Testis (tissue), 3 donors: ENCODE results near the gene PTCH2. TPM values are rescaled to one million over a fixed set of nuclear protein-coding genes. Genes with fewer than 3 reads are reported as not detected.

Experiments
- DNase-seq: peaks from one replicate; pipeline ENCODE4 v3.0.0-alpha.2; 2019
- H3K27ac ChIP-seq, 2 donors: fragments of 200-600 bp; sonication (generic); one replicate each; pipeline ENCODE4 v1.5.1; 2019
- H3K27me3 ChIP-seq: fragments of 200-600 bp; sonication (generic); one replicate; pipeline ENCODE4 v1.5.1; 2019
- H3K36me3 ChIP-seq: fragments of 200-600 bp; sonication (generic); one replicate; pipeline ENCODE4 v1.5.1; 2017; ENCODE audit warnings: low read depth; ENCODE audit errors: missing control alignments
- H3K4me1 ChIP-seq: fragments of 200-600 bp; sonication (generic); one replicate; pipeline ENCODE4 v1.5.1; 2019
- H3K4me3 ChIP-seq, 2 donors: fragments of 200-600 bp; sonication (generic); one replicate each; pipeline ENCODE4 v1.5.1; 2017 to 2019
- H3K9me3 ChIP-seq: fragments of 200-600 bp; sonication (generic); one replicate; pipeline ENCODE4 v1.5.1; 2017
- POLR2A ChIP-seq: fragments of 450-650 bp; IDR thresholded peaks from one replicate; pipeline ENCODE4 v1.6.1; 2017; ENCODE audit warnings: antibody characterized with exemption, mild to moderate bottlenecking, moderate library complexity
- WGBS, 2 donors: methylation state at CpG; one replicate each; pipeline ENCODE4 v1.1.5; 2018; 5-methylcytosine and 5-hydroxymethylcytosine counted together
- intact Hi-C: fragments of 100-400 bp; cut with DNase I; formaldehyde crosslinking; loops from one replicate; pipeline ENCODE4 v1.15.1; 2023; ENCODE audit warnings: low total_unique reads
- polyA plus RNA-seq: library from polyadenylated mRNA; stranded (reverse); fragments of 350-450 nt; fragmentation: Illumina TruSeq; extraction: RNeasy Lipid Tissue Mini Kit (QIAGEN cat#74804); gene quantifications from one replicate; pipeline ENCODE4 v1.2.3, GENCODE V29; 2014; ENCODE audit warnings: low read depth, low replicate concordance; ENCODE audit not compliant: insufficient read depth
- small RNA-seq, 2 donors: library from RNA; depleted of rRNA; stranded (forward); fragments of <200 nt; gene quantifications; one replicate each; pipeline ENCODE3, GENCODE V24; 2016
- total RNA-seq, 2 donors: library from RNA; depleted of rRNA; stranded (reverse); fragments of >200 nt; gene quantifications; one replicate each; pipeline ENCODE4 v1.2.3, GENCODE V29; 2016
- TF ChIP-seq, protein P1 (sequence below), 3 experiments: fragments of 450-650 bp in 2 of 3; fragments of 200-600 bp in 1 of 3; sonication (generic) in 1 of 3; IDR thresholded peaks; one replicate each; pipeline ENCODE4 v1.5.1; 2016 to 2019; ENCODE audit warnings: antibody characterized with exemption in 3 of 3, mild to moderate bottlenecking in 2 of 3, moderate library complexity in 1 of 3

The PTCH2 gene
- total and polyA plus RNA-seq, 3 donors from 2014 or later, result 15.2 to 47.8 (median 36.8) TPM

DNA sequence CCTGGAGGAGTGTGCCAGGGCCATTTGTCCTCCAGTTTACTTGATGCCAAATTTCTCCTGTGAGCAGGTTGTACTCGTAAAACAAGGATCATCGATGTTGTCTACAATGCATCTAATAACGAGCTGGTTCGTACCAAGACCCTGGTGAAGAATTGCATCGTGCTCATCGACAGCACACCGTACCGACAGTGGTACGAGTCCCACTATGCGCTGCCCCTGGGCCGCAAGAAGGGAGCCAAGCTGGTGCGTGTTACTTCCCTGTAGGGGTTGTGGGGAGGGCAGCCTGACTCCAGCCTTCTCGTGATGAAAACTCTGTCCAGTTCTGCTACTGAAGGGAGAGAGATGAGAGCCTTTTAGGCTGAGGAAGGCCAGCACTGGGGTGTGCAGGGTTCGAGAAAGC is 65.5 kb downstream of the PTCH2 start:
- 78 to 80% methylated on average over 14 of the region's 14 CpGs for WGBS, 2 donors
- Histone ChIP-seq H3K27ac (no peak overlapping the region), H3K9me3 (no peaks in the 10 kb centered on the region), H3K27me3 (no peaks in the 10 kb centered on the region), H3K4me1 (peaks cover 19% of the 10 kb centered on the region), H3K4me3 (no peak overlapping the region), H3K36me3 (no peaks in the 10 kb centered on the region)
- DNase-seq, result no peak
- no peak for TF ChIP-seq POLR2A
- TF ChIP-seq, protein P1, sequence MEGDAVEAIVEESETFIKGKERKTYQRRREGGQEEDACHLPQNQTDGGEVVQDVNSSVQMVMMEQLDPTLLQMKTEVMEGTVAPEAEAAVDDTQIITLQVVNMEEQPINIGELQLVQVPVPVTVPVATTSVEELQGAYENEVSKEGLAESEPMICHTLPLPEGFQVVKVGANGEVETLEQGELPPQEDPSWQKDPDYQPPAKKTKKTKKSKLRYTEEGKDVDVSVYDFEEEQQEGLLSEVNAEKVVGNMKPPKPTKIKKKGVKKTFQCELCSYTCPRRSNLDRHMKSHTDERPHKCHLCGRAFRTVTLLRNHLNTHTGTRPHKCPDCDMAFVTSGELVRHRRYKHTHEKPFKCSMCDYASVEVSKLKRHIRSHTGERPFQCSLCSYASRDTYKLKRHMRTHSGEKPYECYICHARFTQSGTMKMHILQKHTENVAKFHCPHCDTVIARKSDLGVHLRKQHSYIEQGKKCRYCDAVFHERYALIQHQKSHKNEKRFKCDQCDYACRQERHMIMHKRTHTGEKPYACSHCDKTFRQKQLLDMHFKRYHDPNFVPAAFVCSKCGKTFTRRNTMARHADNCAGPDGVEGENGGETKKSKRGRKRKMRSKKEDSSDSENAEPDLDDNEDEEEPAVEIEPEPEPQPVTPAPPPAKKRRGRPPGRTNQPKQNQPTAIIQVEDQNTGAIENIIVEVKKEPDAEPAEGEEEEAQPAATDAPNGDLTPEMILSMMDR (IDR thresholded peaks at IDR 0.05), result no peak
- intact Hi-C loops, result no loop called here

GRCh38 chr1:44776730-44777068 is 66.4 kb downstream of the PTCH2 start:
- Histone ChIP-seq H3K36me3 (no peaks in the 10 kb centered on the region), H3K9me3 (no peaks in the 10 kb centered on the region), H3K4me3 (peak overlapping the region in 1 of 2 donors; percentile 86), H3K4me1 (peaks cover 19% of the 10 kb centered on the region), H3K27ac (peak overlapping the region; percentile 83 to 93), H3K27me3 (no peaks in the 10 kb centered on the region)
- intact Hi-C loops, result no loop called here
- WGBS, 2 donors, result 19 to 38% methylated on average over 10 to 12 of the region's 12 CpGs
- no peak for DNase-seq
- TF ChIP-seq, protein P1 (IDR thresholded peaks at IDR 0.05), result no peak
- TF ChIP-seq POLR2A, result no peak

DNA sequence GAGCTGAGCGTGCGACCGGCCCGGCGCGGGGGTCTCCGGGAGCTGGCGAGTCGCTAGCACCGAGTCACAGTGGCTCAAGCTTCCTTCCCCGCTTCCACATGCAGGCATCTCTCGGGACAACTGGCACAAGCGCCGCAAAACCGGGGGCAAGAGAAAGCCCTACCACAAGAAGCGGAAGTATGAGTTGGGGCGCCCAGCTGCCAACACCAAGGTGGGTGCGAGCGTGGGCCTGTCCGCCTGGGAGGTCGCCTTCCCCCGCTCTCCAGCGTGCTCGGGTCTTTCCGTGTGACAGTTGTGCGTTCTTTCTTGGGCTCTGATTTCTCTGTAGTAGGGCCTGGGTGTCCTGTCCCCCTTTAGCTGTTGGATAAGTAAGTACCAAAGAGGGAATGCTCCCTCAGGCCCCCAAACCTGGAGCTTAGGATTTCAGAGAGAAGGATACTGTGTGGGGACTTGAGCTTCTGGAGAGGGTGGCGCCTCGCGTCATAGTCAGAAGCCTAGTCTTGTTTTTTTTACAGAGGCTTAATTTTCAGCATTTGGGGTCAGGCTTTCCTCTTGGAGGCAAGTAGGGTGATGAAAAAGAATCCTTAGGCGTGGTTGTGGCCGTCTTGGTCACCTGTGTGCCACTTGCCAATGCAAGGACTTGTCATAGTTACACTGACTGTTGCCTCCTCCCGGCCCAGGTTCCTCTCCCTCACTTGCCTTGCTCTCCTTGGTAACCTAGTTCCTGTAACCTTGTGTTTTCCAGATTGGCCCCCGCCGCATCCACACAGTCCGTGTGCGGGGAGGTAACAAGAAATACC is 66.9 kb downstream of the PTCH2 start:
- TF ChIP-seq POLR2A, result no peak
- TF ChIP-seq, protein P1 (IDR thresholded peaks at IDR 0.05), result no peak
- Histone ChIP-seq H3K4me3 (peak overlapping the region; percentile 63 to 86), H3K27me3 (no peaks in the 10 kb centered on the region), H3K27ac (peak overlapping the region; percentile 83 to 93), H3K4me1 (peaks cover 19% of the 10 kb centered on the region), H3K36me3 (no peaks in the 10 kb centered on the region), H3K9me3 (no peaks in the 10 kb centered on the region)
- 3 to 4% methylated on average over 16 to 32 of the region's 36 CpGs for whole genome bisulfite sequencing, 2 donors
- peak; percentile 32 for DNase-seq
- intact Hi-C loops, result no loop called here

DNA sequence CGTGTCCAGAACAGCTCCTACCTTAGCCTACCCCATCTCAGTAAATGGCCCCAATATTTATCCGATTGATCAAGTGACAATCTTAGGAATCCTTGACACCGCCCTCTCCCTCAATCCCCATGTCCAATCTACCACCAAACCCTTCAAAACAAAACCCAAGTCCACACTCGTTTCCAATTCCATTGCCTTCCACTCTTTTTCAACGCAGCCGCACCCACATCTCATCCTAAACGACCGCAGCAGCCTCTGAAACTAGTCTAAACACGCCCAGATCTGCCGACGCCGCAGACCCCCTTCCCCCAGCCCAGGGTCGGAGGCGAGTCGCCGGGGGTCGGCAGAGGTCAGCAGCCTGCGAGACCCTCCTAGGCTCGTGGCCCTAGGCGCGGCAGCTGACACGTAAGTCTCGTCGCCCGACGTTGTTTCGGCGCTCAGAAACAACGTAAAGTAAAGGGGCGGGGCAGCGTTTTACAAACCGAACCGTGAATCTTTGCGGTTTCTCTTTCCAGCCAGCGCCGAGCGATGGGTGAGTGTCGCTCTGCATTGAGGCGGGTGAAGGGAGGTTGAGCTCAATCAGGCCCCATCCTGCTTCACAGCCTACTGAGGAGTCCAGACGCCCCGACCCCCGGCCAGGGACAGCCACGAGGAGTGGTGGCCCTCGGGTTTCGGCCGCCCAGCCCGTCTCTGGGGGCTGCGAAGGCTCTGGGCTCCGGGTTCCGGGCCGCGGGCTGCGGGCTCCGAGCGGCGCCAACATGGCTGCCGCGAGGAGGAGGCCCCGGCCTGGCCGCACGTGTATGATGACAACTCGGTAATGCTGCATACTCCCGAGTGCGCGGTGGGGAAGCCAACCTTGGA is 67.7 kb downstream of the PTCH2 start, which contains the start of gene RPS8:
RPS8 (plus strand) TSS at position 463 of the 852 bp plus-strand sequence; CDS start at position 520, 57 bp downstream.
- H3K9me3 ChIP-seq, result no peaks in the 10 kb centered on the region
- H3K36me3 ChIP-seq, result no peaks in the 10 kb centered on the region
- H3K27ac ChIP-seq, result peak within 1 kb of the TSS; percentile 83 to 93
- H3K4me3 ChIP-seq, result peak within 1 kb of the TSS; percentile 63 to 86
- TF ChIP-seq, protein P1 (IDR thresholded peaks at IDR 0.05), result peak in 1 of 3 experiments; percentile 6
- TF ChIP-seq POLR2A, result peak; percentile 81
- intact Hi-C loops, result no loop called here
- WGBS, 2 donors, result 0% methylated on average over 39 to 49 of the region's 65 CpGs
- DNase-seq, result peak; percentile 96
- H3K27me3 ChIP-seq, result no peaks in the 10 kb centered on the region
- peaks cover 19% of the 10 kb centered on the region for H3K4me1 ChIP-seq

Small RNA genes within 50 kb of the gene (small RNA-seq; reads per million reads assigned to genes)
- gene AL136380.1, result 0 reads per million in 2 donors
- gene SNORD38A, result 601 to 617 reads per million in 2 donors
- 0 reads per million in 2 donors for gene SNORD38B
- gene SNORD46, result 1,815 to 3,074 reads per million in 2 donors
- gene SNORD55, result 0 reads per million in 2 donors

Other genes starting within 250 kb of the PTCH2 start
- gene TMEM53, start 168.8 kb downstream of the PTCH2 start, total RNA-seq, result 10 to 100 TPM; 15.6 to 18.9 TPM
- gene TMEM53, start 168.8 kb downstream of the PTCH2 start, polyA plus RNA-seq, result 40.2 TPM
- gene ARMH1, start 168.5 kb downstream of the PTCH2 start, total RNA-seq, result 10 to 100 TPM; 17.4 to 29.7 TPM
- gene ARMH1, start 168.5 kb downstream of the PTCH2 start, polyA plus RNA-seq, result 42.9 TPM
- gene RNU5D-1, start 112.1 kb downstream of the PTCH2 start, total RNA-seq, result not detected
- not detected for gene RNU5D-1, start 112.1 kb downstream of the PTCH2 start, polyA plus RNA-seq
- 100 to 1,000 TPM in 1 of 2 donors, 10 to 100 TPM in 1; 53.5 to 130 TPM for gene KIF2C, start 103.4 kb downstream of the PTCH2 start, total RNA-seq
- 167 TPM for gene KIF2C, start 103.4 kb downstream of the PTCH2 start, polyA plus RNA-seq
- 100 to 1,000 TPM; 431 to 935 TPM for gene RPS8, start 67.7 kb downstream of the PTCH2 start, total RNA-seq
- gene RPS8, start 67.7 kb downstream of the PTCH2 start, polyA plus RNA-seq, result 860 TPM
- gene BEST4, start 55.1 kb downstream of the PTCH2 start, total RNA-seq, result 1 to 10 TPM; 1.1 to 1.7 TPM
- 0.79 TPM for gene BEST4, start 55.1 kb downstream of the PTCH2 start, polyA plus RNA-seq
- 10 to 100 TPM; 16.4 to 17.2 TPM for gene PLK3, start 42.9 kb downstream of the PTCH2 start, total RNA-seq
- 7.2 TPM for gene PLK3, start 42.9 kb downstream of the PTCH2 start, polyA plus RNA-seq
- 1 to 10 TPM; 3.2 to 4.0 TPM for gene DYNLT4, start 35.9 kb downstream of the PTCH2 start, total RNA-seq
- 0.47 TPM for gene DYNLT4, start 35.9 kb downstream of the PTCH2 start, polyA plus RNA-seq
- gene BTBD19, start 34.7 kb downstream of the PTCH2 start, total RNA-seq, result 10 to 100 TPM; 10.2 to 14.1 TPM
- gene BTBD19, start 34.7 kb downstream of the PTCH2 start, polyA plus RNA-seq, result 5.4 TPM
- gene EIF2B3, start 143.3 kb upstream of the PTCH2 start, total RNA-seq, result 10 to 100 TPM; 20.1 to 26.3 TPM
- 30.9 TPM for gene EIF2B3, start 143.3 kb upstream of the PTCH2 start, polyA plus RNA-seq
- gene HECTD3, start 168.1 kb upstream of the PTCH2 start, total RNA-seq, result 10 to 100 TPM; 42.6 to 63.4 TPM
- 30.9 TPM for gene HECTD3, start 168.1 kb upstream of the PTCH2 start, polyA plus RNA-seq
- gene UROD, start 169.0 kb upstream of the PTCH2 start, total RNA-seq, result 100 to 1,000 TPM; 127 to 187 TPM
- gene UROD, start 169.0 kb upstream of the PTCH2 start, polyA plus RNA-seq, result 111 TPM